GM12892 (cell line): ENCODE measurements around the gene CEACAM1.
"Not testable (repeated sequence)": the region's sequence is repeated elsewhere in the genome, so short reads cannot be mapped to it uniquely, and the experiment has no call there.

Experiments used
- DNase-seq: peaks from one replicate; pipeline ENCODE4 v3.0.0; 2011; ENCODE audit not compliant: insufficient read length
- FAIRE-seq: peaks from 2 replicates; lab custom pipeline; 2011; peaks lifted over from hg19 to GRCh38; lab: Jason Lieb, UNC
- POLR2A ChIP-seq: IDR thresholded peaks from 2 replicates; pipeline ENCODE4 v1.6.1; 2011; ENCODE audit warnings: low read depth, low read length, control low read depth
- POLR2AphosphoS5 ChIP-seq: IDR thresholded peaks from 2 replicates; pipeline ENCODE4 v1.6.1; 2011; ENCODE audit warnings: low read depth, low read length, control low read depth
- TAF1 ChIP-seq: IDR thresholded peaks from 2 replicates; pipeline ENCODE4 v1.6.1; 2011; ENCODE audit warnings: low read depth, mild to moderate bottlenecking, control low read depth, low read length, borderline replicate concordance

The CEACAM1 gene

GRCh38 chr19:42498169-42498757, 30.0 kb downstream of the CEACAM1 start:
- DNase-seq = no peak
- FAIRE-seq = peak; percentile 61
- no peak for TF ChIP-seq POLR2A
- no peak for TF ChIP-seq TAF1
- no peak for TF ChIP-seq POLR2AphosphoS5

DNA sequence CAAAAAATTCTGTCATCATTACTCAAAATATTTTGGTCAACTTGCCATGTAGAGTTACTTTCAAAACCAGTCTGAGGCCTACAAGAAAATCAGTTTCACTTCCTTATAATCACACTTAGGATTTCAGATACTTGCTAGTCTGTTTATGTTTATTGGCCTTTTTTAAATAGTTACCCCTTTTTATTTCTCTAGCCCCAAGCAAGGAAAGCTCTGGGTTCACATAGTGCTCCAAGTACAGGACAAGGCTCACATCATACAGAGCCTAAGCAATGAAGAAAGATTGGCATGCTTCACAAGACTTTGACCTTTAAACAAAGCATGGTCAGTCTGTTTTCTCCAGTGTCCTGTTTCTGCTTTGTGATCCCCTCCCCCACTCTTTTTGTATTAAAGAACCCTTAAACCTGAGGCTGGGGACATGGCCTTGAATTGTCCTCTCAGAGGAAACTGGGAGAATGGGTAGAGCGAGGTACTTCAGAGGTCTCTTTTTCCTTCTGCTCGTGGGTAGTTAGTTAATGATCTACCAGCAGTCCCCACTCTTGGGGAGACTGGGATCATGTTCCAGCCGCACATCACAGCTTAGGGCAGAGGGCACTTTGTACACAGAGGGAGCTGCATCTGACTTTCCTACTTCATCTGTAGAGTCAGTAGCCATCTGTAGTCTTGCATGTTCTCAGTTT, 30.7 kb downstream of the CEACAM1 start:
- peak; percentile 36 for FAIRE-seq
- no peak for DNase-seq
- no peak for TF ChIP-seq POLR2AphosphoS5
- TF ChIP-seq POLR2A = no peak

DNA sequence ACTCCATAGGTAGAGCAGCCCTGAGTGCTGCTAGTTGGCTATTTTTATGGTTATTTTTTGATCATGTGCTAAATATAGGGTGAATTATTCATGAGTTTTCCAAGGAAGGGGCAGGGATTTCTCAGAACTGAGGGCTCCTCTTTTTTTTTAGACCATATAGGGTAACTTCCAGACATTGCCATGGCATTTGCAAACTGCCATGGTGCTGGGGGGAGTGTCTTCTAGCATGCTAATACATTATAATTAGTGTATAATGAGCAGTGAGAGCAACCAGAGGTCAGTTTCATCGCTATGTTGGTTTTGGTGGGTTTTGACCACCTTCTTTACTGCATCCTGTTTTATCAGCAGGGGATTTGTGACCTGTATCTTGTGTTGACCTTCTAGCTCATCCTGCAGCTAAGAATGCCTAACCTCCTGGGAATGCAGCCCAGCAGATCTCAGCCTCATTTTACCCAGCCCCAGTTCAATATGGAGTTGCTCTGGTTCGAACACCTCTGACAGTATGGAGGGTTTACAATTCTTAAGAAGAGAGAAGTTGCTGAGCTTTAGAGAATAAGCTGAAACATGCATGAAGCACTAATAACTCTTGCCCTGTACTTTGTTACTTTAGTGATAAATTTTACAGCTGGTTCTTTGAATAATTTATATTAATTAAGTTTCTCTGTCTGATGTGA, 31.7 kb downstream of the CEACAM1 start:
- FAIRE-seq = peak; percentile 40
- TF ChIP-seq POLR2AphosphoS5 (no peak), POLR2A (no peak), TAF1 (no peak)

DNA sequence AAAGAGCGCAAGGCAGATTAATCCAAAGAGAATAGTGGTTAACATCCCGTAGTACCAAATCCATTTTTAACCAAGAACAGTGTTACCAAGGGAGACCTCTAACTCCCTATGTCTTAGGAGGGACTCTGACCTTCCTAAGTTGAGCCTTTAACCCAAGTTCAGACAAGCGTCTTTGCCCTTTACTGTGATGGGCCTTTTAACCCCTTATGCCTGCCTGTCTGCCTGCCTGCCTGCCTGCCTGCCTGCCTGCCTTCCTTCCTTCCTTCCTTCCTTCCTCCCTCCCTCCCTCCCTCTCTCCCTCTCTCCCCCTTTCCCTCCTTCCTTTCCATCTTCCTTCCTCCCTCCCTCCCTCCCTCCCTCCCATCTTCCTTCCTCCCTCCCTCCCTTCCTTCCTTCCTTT, 32.6 kb downstream of the CEACAM1 start:
- TF ChIP-seq POLR2A = no peak
- no peak for TF ChIP-seq TAF1
- TF ChIP-seq POLR2AphosphoS5 = no peak
- FAIRE-seq = no peak
- DNase-seq = no peak

More for the DNA sequence above, 31.7 kb downstream of the CEACAM1 start:
- no peak for DNase-seq

DNA sequence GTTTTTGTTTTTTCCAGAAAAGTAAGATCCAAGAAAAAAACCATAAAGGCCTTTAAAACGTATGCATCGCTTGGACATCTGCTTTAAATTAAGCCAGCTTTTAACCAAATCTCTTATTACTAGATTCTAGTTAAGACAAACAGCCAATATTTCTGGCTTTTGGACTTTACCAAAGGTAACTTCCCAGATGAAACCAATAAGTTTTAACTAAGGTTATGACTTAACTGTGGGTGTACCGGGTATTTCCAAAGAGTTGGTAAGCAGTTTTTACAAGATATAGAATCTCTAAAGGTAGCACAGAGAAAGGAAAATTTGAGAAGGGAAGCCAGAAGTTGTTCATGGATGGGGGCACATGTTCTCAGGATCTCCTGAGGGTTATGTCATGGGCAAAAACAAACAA, 34.0 kb downstream of the CEACAM1 start:
- no peak for FAIRE-seq
- TF ChIP-seq TAF1 (no peak), POLR2A (no peak), POLR2AphosphoS5 (no peak)
- DNase-seq = no peak

GRCh38 chr19:42488783-42489521, 39.3 kb downstream of the CEACAM1 start:
- TF ChIP-seq POLR2A (no peak), TAF1 (no peak), POLR2AphosphoS5 (no peak)
- FAIRE-seq (no peak), DNase-seq (no peak)

GRCh38 chr19:42487798-42488178, 40.5 kb downstream of the CEACAM1 start:
- DNase-seq (no peak), FAIRE-seq (no peak)
- no peak for TF ChIP-seq POLR2AphosphoS5
- TF ChIP-seq POLR2A = no peak
- no peak for TF ChIP-seq TAF1

GRCh38 chr19:42487032-42487797, 41.1 kb downstream of the CEACAM1 start:
- no peak for TF ChIP-seq POLR2AphosphoS5
- TF ChIP-seq TAF1 = no peak
- TF ChIP-seq POLR2A = no peak
- DNase-seq (no peak), FAIRE-seq (no peak)

DNA sequence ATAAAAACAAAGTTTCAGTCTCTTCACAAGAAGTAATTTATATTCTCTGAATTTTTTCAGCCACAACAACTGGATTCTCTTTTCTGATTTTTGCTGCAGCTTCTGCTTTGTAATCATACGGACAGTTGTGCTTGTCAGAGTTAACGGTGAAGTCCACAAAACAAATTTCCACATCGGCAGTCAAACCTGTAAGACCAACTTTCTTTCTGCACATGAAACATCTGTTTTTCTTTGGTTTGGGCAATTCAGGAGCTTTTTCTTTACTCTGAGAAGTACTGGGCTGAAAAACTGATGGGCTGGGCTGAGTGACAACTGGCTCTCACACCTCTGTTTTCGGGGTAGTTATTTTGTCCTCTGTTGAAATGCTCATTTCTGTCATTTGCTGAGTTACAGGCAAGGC, 43.2 kb downstream of the CEACAM1 start:
- not testable (repeated sequence) for FAIRE-seq, DNase-seq

DNA sequence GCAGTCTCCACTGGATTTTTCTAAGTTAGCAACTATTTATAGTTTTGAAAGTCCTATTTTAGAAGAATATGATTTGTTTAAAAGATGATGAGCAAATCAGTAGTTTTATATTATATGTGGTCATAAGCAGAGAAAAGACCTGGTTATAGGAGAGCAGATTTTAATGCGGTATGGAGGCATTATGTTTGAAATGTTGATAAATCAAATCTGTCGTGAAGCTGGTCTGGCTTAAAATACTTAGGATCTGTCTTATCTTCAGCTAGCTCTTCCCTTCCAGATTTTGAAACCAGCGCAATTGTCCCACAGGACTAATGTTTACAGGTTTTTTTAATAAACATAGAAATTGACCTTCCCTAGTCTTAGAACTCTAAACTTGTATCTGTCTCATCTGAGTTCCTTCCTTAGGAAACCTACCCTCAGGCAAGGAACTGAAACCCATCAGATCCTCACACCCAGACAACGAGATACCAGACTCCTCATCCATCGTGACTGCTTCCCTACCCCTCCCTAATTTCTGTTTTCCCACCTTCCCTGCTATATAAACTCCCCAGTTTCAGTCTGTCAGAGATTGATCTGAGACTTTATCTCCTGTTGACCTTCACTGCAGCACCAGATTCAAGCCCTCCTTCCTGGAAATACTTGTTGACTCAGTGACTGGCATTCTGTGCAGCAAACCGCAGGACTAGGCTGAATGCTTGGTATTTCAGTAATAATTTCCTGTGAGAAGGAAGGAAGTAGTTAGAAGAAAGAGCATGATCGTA, 47.8 kb downstream of the CEACAM1 start:
- DNase-seq (no peak), FAIRE-seq (no peak)
- no peak for TF ChIP-seq POLR2AphosphoS5
- no peak for TF ChIP-seq POLR2A
- no peak for TF ChIP-seq TAF1
